Measurements from ENCODE around the gene MLF1. TPM values are rescaled to one million over a fixed set of nuclear protein-coding genes. Genes with fewer than 3 reads are reported as not detected.

MLF1 gene
- total RNA-seq, 1 experiment from 2014 or later, result 41.2 TPM

- no peaks in the 10 kb centered on the region for H3K9me3 ChIP-seq
- peaks cover 81% of the 10 kb centered on the region for H3K36me3 ChIP-seq
- no peaks in the 10 kb centered on the region for H3K27me3 ChIP-seq
- DNase-seq, result no peak
- H3K4me3 ChIP-seq, result no peak overlapping the region
Measured at GRCh38 chr3:158651192-158651591, 80.2 kb downstream of the MLF1 start.

GRCh38 chr3:158652463-158652862 lies 81.5 kb downstream of the MLF1 start:
- H3K36me3 ChIP-seq, result peaks cover 82% of the 10 kb centered on the region

More at GRCh38 chr3:158652463-158652862, 81.5 kb downstream of the MLF1 start:
- no peaks in the 10 kb centered on the region for H3K9me3 ChIP-seq
- DNase-seq, result no peak
- no peaks in the 10 kb centered on the region for H3K27me3 ChIP-seq
- no peak overlapping the region for H3K4me3 ChIP-seq

Other genes starting within 250 kb of the MLF1 start
- gene GFM1, start 73.3 kb downstream of the MLF1 start, total RNA-seq (2014; rRNA removed; shearing (Covaris generic); ENCODE audit: low replicate concordance), result 60.3 and 98.4 TPM in 2 replicates
- gene LXN, start 101.5 kb downstream of the MLF1 start, total RNA-seq (2014; rRNA removed; shearing (Covaris generic); ENCODE audit: low replicate concordance), result not detected in 2 replicates
- gene RARRES1, start 161.3 kb downstream of the MLF1 start, total RNA-seq (2014; rRNA removed; shearing (Covaris generic); ENCODE audit: low replicate concordance), result not detected in 2 replicates
- gene MFSD1, start 230.9 kb downstream of the MLF1 start, total RNA-seq (2014; rRNA removed; shearing (Covaris generic); ENCODE audit: low replicate concordance), result 122 and 152 TPM in 2 replicates

All from MG63 (cell line).